HEK293 (cell line): ENCODE results near the gene PRSS12.

Experiments used
- GLI4 ChIP-seq: fragments of 450-650 bp; formaldehyde crosslinking; IDR thresholded peaks from 2 replicates; pipeline ENCODE4 v1.5.1; 2016; ENCODE audit warnings: missing biosample characterization, missing genetic modification characterization
- HOXA7 ChIP-seq: sonication (generic); formaldehyde crosslinking; IDR thresholded peaks from 2 replicates; pipeline ENCODE4 v1.8.1; 2022; ENCODE audit warnings: missing genetic modification reagents, borderline replicate concordance
- KLF16 ChIP-seq: fragments of 450-650 bp; formaldehyde crosslinking; IDR thresholded peaks from 2 replicates; pipeline ENCODE4 v1.5.1; 2017; ENCODE audit warnings: missing biosample characterization, missing genetic modification characterization
- MYNN ChIP-seq: fragments of 450-650 bp; formaldehyde crosslinking; IDR thresholded peaks from 2 replicates; pipeline ENCODE4 v1.5.1; 2016; ENCODE audit warnings: missing biosample characterization, missing genetic modification characterization, borderline replicate concordance
- YY1 ChIP-seq: fragments of 450-650 bp; formaldehyde crosslinking; IDR thresholded peaks from 2 replicates; pipeline ENCODE4 v1.5.1; 2018; ENCODE audit warnings: missing biosample characterization, missing genetic modification characterization
- ZBTB7A ChIP-seq: fragments of 450-650 bp; formaldehyde crosslinking; IDR thresholded peaks from 2 replicates; pipeline ENCODE4 v1.5.1; 2016; ENCODE audit warnings: low read depth, missing biosample characterization, missing genetic modification characterization
- ZNF114 ChIP-seq: fragments of 450-650 bp; formaldehyde crosslinking; IDR thresholded peaks from 2 replicates; pipeline ENCODE4 v1.5.0; 2017; ENCODE audit warnings: missing biosample characterization, missing genetic modification characterization
- ZNF138 ChIP-seq: fragments of 450-650 bp; formaldehyde crosslinking; IDR thresholded peaks from 2 replicates; pipeline ENCODE4 v1.5.1; 2016; ENCODE audit warnings: missing biosample characterization, missing genetic modification characterization, borderline replicate concordance
- ZNF23 ChIP-seq: fragments of 450-650 bp; formaldehyde crosslinking; IDR thresholded peaks from 2 replicates; pipeline ENCODE4 v1.5.1; 2016; ENCODE audit warnings: missing biosample characterization, missing genetic modification characterization, borderline replicate concordance
- ZNF24 ChIP-seq: fragments of 450-650 bp; formaldehyde crosslinking; IDR thresholded peaks from 2 replicates; pipeline ENCODE4 v1.5.1; 2016; ENCODE audit warnings: missing biosample characterization, missing genetic modification characterization
- ZNF610 ChIP-seq: fragments of 450-650 bp; formaldehyde crosslinking; IDR thresholded peaks from 2 replicates; pipeline ENCODE4 v1.5.1; 2016; ENCODE audit warnings: missing biosample characterization, missing genetic modification characterization, borderline replicate concordance
- TF ChIP-seq, protein P1 (sequence below): fragments of 450-650 bp; formaldehyde crosslinking; IDR thresholded peaks from 2 replicates; pipeline ENCODE4 v1.5.1; 2017; ENCODE audit warnings: missing biosample characterization, missing genetic modification characterization
- TF ChIP-seq, protein P2 (sequence below): fragments of 450-650 bp; formaldehyde crosslinking; conservative IDR thresholded peaks from 2 replicates; pipeline ENCODE4 v1.5.1; 2016; ENCODE audit warnings: low read depth, missing biosample characterization, missing genetic modification characterization
- TF ChIP-seq, protein P3 (sequence below): fragments of 450-650 bp; formaldehyde crosslinking; IDR thresholded peaks from 2 replicates; pipeline ENCODE4 v1.5.1; 2016; ENCODE audit warnings: missing biosample characterization, missing genetic modification characterization

DNA sequence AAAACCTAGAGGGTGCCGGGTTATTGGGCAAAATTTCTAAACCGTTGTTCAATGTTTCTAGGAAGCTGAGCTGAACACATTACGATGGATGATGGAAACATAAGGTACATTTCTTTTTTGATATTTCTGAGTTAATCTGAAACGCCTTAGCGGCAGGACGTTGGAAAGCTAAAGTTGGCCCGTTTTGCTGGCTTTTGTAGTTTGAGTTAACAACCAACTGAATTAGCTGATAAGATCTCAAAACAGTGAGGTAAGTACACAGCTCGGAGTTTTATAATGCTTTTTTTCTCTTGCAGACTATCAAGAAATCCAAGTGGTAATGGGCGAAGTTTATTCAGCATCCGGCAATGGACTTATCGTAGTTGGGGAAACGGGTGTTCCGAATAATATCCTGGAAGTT, 73.5 kb downstream of the PRSS12 start:
- TF ChIP-seq, protein P1, sequence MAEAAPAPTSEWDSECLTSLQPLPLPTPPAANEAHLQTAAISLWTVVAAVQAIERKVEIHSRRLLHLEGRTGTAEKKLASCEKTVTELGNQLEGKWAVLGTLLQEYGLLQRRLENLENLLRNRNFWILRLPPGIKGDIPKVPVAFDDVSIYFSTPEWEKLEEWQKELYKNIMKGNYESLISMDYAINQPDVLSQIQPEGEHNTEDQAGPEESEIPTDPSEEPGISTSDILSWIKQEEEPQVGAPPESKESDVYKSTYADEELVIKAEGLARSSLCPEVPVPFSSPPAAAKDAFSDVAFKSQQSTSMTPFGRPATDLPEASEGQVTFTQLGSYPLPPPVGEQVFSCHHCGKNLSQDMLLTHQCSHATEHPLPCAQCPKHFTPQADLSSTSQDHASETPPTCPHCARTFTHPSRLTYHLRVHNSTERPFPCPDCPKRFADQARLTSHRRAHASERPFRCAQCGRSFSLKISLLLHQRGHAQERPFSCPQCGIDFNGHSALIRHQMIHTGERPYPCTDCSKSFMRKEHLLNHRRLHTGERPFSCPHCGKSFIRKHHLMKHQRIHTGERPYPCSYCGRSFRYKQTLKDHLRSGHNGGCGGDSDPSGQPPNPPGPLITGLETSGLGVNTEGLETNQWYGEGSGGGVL (tag by site-specific recombination): no peak
- no peak for TF ChIP-seq GLI4
- TF ChIP-seq ZNF138: no peak
- TF ChIP-seq, protein P2, sequence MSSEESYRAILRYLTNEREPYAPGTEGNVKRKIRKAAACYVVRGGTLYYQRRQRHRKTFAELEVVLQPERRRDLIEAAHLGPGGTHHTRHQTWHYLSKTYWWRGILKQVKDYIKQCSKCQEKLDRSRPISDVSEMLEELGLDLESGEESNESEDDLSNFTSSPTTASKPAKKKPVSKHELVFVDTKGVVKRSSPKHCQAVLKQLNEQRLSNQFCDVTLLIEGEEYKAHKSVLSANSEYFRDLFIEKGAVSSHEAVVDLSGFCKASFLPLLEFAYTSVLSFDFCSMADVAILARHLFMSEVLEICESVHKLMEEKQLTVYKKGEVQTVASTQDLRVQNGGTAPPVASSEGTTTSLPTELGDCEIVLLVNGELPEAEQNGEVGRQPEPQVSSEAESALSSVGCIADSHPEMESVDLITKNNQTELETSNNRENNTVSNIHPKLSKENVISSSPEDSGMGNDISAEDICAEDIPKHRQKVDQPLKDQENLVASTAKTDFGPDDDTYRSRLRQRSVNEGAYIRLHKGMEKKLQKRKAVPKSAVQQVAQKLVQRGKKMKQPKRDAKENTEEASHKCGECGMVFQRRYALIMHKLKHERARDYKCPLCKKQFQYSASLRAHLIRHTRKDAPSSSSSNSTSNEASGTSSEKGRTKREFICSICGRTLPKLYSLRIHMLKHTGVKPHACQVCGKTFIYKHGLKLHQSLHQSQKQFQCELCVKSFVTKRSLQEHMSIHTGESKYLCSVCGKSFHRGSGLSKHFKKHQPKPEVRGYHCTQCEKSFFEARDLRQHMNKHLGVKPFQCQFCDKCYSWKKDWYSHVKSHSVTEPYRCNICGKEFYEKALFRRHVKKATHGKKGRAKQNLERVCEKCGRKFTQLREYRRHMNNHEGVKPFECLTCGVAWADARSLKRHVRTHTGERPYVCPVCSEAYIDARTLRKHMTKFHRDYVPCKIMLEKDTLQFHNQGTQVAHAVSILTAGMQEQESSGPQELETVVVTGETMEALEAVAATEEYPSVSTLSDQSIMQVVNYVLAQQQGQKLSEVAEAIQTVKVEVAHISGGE (tag by site-specific recombination): no peak
- no peak for TF ChIP-seq ZNF24 (tag by site-specific recombination)
- TF ChIP-seq ZNF114: no peak
- TF ChIP-seq HOXA7: no peak
- TF ChIP-seq MYNN (tag by site-specific recombination): no peak
- TF ChIP-seq ZNF23 (tag by site-specific recombination): no peak
- no peak for TF ChIP-seq KLF16 (tag by site-specific recombination)
- TF ChIP-seq, protein P3, sequence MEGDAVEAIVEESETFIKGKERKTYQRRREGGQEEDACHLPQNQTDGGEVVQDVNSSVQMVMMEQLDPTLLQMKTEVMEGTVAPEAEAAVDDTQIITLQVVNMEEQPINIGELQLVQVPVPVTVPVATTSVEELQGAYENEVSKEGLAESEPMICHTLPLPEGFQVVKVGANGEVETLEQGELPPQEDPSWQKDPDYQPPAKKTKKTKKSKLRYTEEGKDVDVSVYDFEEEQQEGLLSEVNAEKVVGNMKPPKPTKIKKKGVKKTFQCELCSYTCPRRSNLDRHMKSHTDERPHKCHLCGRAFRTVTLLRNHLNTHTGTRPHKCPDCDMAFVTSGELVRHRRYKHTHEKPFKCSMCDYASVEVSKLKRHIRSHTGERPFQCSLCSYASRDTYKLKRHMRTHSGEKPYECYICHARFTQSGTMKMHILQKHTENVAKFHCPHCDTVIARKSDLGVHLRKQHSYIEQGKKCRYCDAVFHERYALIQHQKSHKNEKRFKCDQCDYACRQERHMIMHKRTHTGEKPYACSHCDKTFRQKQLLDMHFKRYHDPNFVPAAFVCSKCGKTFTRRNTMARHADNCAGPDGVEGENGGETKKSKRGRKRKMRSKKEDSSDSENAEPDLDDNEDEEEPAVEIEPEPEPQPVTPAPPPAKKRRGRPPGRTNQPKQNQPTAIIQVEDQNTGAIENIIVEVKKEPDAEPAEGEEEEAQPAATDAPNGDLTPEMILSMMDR: no peak
- no peak for TF ChIP-seq ZNF610 (tag by site-specific recombination)
- no peak for TF ChIP-seq YY1 (tag by site-specific recombination)
- TF ChIP-seq ZBTB7A (tag by site-specific recombination): no peak
